HUDEP-2 (cell line): Measurements from ENCODE around the gene SYTL1.

Source experiments
- DNase-seq, 76 experiments: peaks; one replicate each; lab custom pipeline; 2025; ENCODE audit not compliant: unreplicated experiment in 76 of 76; lab: John Stamatoyannopoulos, UW

The SYTL1 gene

DNA sequence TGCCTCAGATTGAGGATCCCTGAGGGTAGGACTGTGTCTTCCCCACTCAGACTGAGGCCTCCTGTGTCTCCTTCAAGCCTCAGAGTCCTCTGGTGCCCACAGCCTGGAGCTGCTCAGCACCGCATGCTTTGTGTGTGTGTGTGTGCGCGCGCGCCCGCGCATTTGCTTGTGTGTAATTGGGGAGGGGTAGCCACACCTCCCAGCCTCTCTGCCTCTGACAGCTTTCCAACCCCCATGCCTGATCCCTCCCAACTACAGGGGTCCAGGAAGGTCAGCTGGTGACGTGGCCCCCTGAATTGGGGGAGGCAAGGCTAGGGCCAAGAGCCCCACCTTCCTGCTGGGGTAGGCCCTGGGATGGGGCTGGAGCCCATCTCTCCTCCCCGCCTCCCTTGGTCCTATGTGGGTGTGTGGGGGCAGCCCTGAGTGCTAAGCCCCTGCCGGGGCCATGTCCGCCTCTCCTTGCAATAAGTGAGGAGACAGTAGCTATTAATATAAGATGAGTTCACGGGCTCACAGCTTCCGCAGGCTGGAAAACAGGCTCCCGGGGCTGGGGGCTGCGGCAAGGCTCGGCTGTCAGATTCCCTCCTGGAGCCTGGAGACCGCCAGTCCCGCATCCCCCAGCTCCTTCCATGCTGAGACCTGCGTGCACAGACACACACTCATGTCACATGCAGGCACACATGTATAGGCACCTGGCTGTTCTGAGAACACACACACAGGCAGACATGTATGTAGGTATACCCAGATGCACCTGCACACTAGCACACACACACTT, 57.6 kb downstream of the SYTL1 start:
- DNase-seq = no peak

DNA sequence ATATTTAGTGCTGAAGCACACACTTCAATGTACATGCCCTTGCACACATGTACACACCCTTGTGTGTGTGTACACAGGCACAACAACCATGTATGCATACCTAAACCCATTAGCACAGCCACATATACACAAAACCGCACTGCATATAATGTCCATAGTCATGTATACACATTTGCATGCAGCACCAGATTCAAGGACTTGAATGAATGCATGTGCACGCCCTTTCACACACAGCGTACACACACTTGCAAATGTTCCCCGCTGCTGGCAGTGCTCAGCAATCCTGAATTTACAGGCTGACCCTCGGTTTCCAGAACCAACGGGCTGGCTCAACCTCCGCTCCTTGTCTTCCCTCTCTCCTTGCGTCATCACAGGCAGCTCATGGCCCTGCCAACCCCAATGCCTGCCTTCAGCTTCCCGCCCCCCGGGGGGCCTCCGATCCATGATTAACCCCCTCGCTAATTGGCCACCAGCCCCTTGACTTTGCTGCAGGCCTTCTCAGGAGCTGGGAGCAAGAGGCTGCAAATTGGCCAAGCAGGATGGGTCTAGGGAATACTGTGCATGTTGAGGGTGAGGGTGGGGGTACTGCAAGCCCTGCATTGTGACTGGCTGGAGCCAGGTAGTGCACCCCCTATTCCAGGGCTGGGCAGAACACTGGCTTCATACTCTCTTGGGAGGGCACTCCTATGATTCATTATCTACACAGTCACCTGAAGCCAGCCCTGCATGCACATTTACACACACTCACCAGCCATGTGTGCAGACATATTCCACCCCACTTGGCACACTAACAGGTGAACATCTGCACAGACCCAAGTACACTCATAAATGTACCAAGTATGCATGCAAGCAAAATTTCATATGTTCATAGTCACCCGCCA, 58.5 kb downstream of the SYTL1 start:
- no peak for DNase-seq

DNA sequence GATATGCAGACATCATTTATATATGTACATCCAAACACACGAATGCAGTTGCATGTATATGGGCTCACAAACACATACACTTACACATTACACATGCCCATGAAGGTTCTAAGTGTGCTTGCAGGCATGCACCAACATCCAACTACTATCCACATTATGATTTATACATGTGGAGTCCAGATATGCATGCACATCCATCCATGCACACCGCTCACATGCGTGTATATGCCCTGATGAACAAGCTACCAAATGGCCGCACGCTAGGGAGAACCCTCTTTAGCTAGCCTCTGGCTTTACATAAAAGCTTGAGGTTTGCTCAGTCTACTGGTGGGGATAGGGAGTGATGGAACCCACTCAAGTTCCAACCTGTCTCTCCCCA, 59.1 kb downstream of the SYTL1 start:
- DNase-seq = no peak

DNA sequence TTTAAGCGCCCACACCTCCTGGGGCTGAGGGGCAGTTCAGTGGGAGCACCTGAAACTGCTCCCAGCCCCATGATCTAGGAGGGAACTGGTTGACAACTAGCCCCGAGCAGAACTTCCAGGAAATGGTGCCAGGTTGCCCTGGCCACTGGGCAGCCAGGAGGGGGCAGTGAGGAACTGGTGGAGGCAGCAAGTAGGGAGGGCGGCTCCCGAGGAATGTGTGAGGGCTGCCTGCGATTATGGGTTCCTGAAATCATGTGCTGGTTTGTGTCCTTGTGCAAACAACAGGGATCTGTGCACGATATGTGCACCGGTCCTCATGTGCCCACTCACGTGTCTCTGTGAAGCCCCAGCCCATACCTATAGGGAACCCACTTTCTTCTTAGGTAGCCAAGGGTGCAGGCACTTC, 60.5 kb downstream of the SYTL1 start:
- DNase-seq = peak in 44 of 76 experiments; percentile 10 to 55 (median 28)

DNA sequence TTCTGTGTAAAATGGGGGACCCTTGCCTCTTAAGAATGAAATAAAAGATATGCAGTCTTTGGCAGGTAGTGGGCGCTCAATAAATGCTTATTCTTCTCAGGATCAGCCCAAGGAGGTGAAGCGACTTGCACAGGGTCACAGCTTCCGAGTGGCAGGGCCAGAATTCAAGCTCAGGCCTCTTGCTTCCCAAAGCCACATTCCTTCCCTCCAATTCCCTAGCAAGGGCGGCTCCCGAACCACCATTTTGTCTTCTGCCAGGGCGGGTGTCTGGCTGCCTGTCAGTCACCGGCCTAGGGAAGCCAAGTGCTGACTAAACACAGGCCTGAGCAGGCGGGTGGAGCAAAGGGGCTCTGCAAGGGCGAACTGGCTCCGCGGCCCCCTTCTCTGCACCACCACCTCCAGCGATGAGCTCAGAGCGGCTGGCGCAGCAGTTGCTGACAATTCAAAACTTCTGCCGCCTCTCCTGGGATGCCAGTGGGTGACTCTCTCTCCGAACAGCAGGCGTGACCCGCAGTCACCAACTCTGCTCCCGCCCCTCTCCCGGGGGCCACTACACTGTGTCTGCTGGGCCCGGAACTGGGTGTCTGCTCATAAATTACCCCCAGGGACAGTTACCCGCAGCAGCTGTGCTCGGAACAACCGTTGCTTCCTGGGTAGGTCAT, 61.4 kb downstream of the SYTL1 start:
- DNase-seq = no peak
